Adrenal gland (tissue), 12 donors: ENCODE data around the gene CACNA1E. TPM values are rescaled to one million over a fixed set of nuclear protein-coding genes. Genes with fewer than 3 reads are reported as not detected.

Experiments used
- DNase-seq, 7 donors: peaks; one replicate each; pipeline ENCODE4 v3.0.0-alpha.2; 2019 to 2020
- H3K27ac ChIP-seq, 5 donors: fragments of 200-600 bp; sonication (generic) in 4 of 5; 1 replicate in 3 of 5; 2 replicates in 2 of 5; pipeline versions ENCODE4 v1.5.1 to v1.8.0; 2016 to 2020; ENCODE audit warnings: mild to moderate bottlenecking in 1 of 5
- H3K27me3 ChIP-seq: fragments of 200-600 bp; 2 replicates; pipeline ENCODE4 v1.8.0; 2021
- H3K36me3 ChIP-seq, 2 donors: fragments of 200-600 bp; replicated peaks in 1 of 2; 1 replicate in 1 of 2; 2 replicates in 1 of 2; pipeline versions ENCODE4 v1.5.1 to v1.8.0; 2018 to 2022
- H3K4me1 ChIP-seq, 2 donors: fragments of 200-600 bp; replicated peaks in 1 of 2; 1 replicate in 1 of 2; 2 replicates in 1 of 2; pipeline versions ENCODE4 v1.5.1 to v1.8.0; 2018 to 2021
- H3K4me3 ChIP-seq, 4 donors: fragments of 200-600 bp; sonication (generic) in 3 of 4; one replicate each; pipeline ENCODE4 v1.5.1; 2016 to 2018
- H3K9me3 ChIP-seq, 3 donors: fragments of 200-600 bp; sonication (generic) in 1 of 3; replicated peaks in 1 of 3; 1 replicate in 2 of 3; 2 replicates in 1 of 3; pipeline versions ENCODE4 v1.5.1 to v1.8.0; 2016 to 2021
- CTCF ChIP-seq, 6 experiments: fragments of 450-650 bp in 4 of 6; fragments of 200-600 bp in 2 of 6; sonication (generic) in 1 of 6; IDR thresholded peaks; 1 replicate in 5 of 6; 2 replicates in 1 of 6; pipeline versions ENCODE4 v1.5.1 to v1.8.0; 2016 to 2021; ENCODE audit warnings: antibody characterized with exemption in 6 of 6, mild to moderate bottlenecking in 2 of 6, moderate library complexity in 1 of 6
- POLR2A ChIP-seq, 2 donors: fragments of 450-650 bp; IDR thresholded peaks; one replicate each; pipeline ENCODE4 v1.6.1; 2017; ENCODE audit warnings: antibody characterized with exemption in 2 of 2, mild to moderate bottlenecking in 2 of 2, moderate library complexity in 1 of 2
- WGBS, 4 donors: extraction: QIAGEN DNeasy Blood & Tissue Kit in 2 of 4; methylation state at CpG; one replicate each; pipeline versions ENCODE4 v1.1.5 to v1.1.7; 2013 to 2017; 5-methylcytosine and 5-hydroxymethylcytosine counted together
- intact Hi-C, 2 donors: fragments of 100-400 bp; cut with DNase I; formaldehyde crosslinking; loops; one replicate each; pipeline versions ENCODE4 v1.14.1 to v1.15.0; 2022 to 2023
- polyA plus RNA-seq, 3 donors: library from polyadenylated mRNA; stranded (reverse); fragments of 200-250 nt in 2 of 3; fragments of 350-450 nt in 1 of 3; fragmentation: Illumina TruSeq in 1 of 3; extraction: RNeasy Lipid Tissue Mini Kit (QIAGEN cat#74804) in 1 of 3; gene quantifications; one replicate each; pipeline ENCODE4 v1.2.3, GENCODE V29; 2013 to 2014
- total RNA-seq, 9 donors: library from RNA; depleted of rRNA in 4 of 9; stranded (reverse); fragments of >200 nt in 4 of 9; fragments of 120-200 nt in 1 of 9; fragmentation: NEBNext Ultra II Directional in 1 of 9; extraction: Animal tissue kit (Norgen Biotek cat#: 25700) in 1 of 9; gene quantifications; one replicate each; pipeline versions ENCODE4 v1.1.0 to v1.2.4, GENCODE V29; 2013 to 2023
- donor health status: healthy with polysubstance abuse.
- donor health status: Bipolar disorder and iron deficiency.
- donor health status: DM: yes; HTN: yes; CAD: no.
- donor health status: DM: no; HTN: no; CAD: no.
- donor health status: DM: no; HTN: no; CAD: no.
- donor health status: DM: yes; HTN: yes; CAD: no.

Gene CACNA1E
- total and polyA plus RNA-seq, 12 donors: 0.08 to 3.2 (median 1.3) TPM; not detected in 3

DNA sequence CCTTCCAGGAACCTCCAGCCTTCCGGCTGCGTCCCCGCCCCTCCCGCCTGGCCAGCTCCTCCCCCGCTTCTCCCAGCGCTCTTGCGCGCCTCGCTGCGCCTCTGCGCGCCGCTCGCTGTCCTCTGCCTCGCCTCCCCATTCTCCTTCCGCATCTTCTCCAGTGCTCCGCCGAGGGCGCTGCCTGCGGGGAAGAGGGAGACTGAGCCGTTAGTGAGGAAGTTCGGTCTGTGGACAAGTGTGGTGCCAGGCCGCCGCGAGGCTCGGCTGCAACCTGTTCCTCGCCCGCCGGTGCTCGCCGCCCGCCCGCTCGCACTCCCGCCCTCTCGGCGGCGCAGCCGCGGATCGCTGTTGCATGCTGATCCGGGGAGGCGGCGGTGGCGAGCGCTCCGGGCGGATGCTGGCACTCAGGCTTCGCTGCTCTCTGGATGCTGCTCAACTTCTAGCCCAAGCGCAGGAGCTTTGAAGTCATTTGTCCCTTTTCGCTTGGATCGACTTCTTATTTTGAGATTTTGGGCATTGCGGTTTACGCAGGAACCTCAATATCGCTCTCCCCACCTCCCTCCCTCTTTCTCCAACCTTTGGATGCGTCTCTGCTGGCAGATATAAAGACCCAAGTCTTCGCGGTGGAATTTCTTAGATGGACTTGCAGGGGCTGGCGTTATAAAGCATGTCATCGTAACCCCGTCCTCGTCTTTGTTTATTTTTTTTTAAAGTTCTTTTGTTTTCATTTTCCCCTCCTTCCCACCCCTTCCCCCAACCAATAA is 614 bp upstream of the CACNA1E start:
- peaks cover 63% of the 10 kb centered on the region for H3K27me3 ChIP-seq
- H3K36me3 ChIP-seq: no peaks in the 10 kb centered on the region
- intact Hi-C loops: loop anchor here (5.0 to 10.0 kb wide), 3 partner anchors 192 to 912 kb away; partner anchors contain the start of gene GLUL (in 1 of the 2)

DNA sequence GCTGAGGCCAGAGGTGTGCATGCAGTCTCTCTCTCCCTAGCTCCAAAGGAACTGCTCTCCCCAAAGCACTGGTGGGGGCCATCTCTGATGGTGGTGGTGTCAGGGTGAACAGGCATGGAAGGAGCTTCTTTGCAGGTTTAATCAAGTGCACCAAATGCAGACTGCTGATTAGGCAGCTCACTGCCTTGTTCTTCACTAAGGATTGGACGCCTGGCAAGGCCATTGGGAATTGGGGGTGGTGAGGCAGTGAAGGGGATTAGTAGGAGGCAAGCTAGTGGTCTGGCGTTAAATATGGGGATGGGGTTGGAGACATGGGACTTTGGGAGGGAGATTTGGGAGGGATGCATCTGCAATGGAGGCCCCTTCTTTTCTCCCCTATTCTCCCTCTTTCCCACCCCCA is 1.5 kb downstream of the CACNA1E start:
- no peak overlapping the region for H3K4me3 ChIP-seq
- H3K27me3 ChIP-seq: peaks cover 68% of the 10 kb centered on the region
- 51 to 69% (median 55%) methylated on average over 2 of the region's 2 CpGs for WGBS, 4 donors
- H3K27ac ChIP-seq: no peak overlapping the region
- TF ChIP-seq CTCF (IDR thresholded peaks at IDR 0.05) (no peak), POLR2A (IDR thresholded peaks at IDR 0.05) (no peak)
- H3K9me3 ChIP-seq: no peaks in the 10 kb centered on the region
- no peak for DNase-seq
- H3K36me3 ChIP-seq: no peaks in the 10 kb centered on the region
- intact Hi-C loops: loop anchor here (5.0 to 10.0 kb wide), 3 partner anchors 190 to 910 kb away; partner anchors contain the start of gene GLUL (in 1 of the 2)
- H3K4me1 ChIP-seq: peaks cover 0 to 4% of the 10 kb centered on the region in 2 donors

More for the DNA sequence above, 614 bp upstream of the CACNA1E start:
- Histone ChIP-seq H3K4me1 (peaks cover 0 to 4% of the 10 kb centered on the region in 2 donors), H3K4me3 (no peak overlapping the region), H3K9me3 (no peaks in the 10 kb centered on the region), H3K27ac (no peak overlapping the region)
- TF ChIP-seq CTCF (IDR thresholded peaks at IDR 0.05) (no peak), POLR2A (IDR thresholded peaks at IDR 0.05) (no peak)
- peak in 2 of 7 donors; percentile 26 to 65 for DNase-seq
- WGBS, 4 donors: 2 to 4% (median 3%) methylated on average over 17 to 62 of the region's 62 CpGs

- Histone ChIP-seq H3K4me3 (no peak overlapping the region), H3K36me3 (no peaks in the 10 kb centered on the region), H3K27me3 (peaks cover 65% of the 10 kb centered on the region), H3K4me1 (peaks cover 0 to 4% of the 10 kb centered on the region in 2 donors), H3K9me3 (no peaks in the 10 kb centered on the region), H3K27ac (no peak overlapping the region)
- intact Hi-C loops: loop anchor here (10.0 kb wide), 2 partner anchors 189 to 909 kb away; partner anchors contain the start of gene GLUL (in 1 of the 2)
- no peak for TF ChIP-seq CTCF (IDR thresholded peaks at IDR 0.05)
- no peak for TF ChIP-seq POLR2A (IDR thresholded peaks at IDR 0.05)
- WGBS, 4 donors: 3 to 7% (median 3%) methylated on average over 22 to 42 of the region's 42 CpGs
- DNase-seq: peak in 1 of 7 donors; percentile 3
Measured at GRCh38 chr1:181485287-181486097, 2.2 kb downstream of the CACNA1E start.

DNA sequence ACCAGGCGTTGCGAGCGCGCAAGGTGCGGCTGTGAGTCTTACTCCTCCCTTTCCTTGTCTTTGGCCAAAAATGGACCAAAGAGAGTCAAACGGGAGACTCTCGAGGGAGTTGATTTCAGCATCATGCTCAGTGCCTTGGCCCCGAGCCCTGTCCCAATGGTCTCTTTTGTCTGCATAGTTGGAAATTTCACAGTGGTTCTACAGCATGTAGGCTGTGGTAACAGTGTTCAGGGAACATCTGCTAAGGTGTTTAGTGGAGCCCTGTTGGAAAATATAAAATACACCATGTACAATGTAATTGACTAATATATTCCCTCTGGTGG is 2.7 kb downstream of the CACNA1E start:
- H3K36me3 ChIP-seq: no peaks in the 10 kb centered on the region
- no peak overlapping the region for H3K27ac ChIP-seq
- H3K4me1 ChIP-seq: peaks cover 0 to 4% of the 10 kb centered on the region in 2 donors
- DNase-seq: peak in 1 of 7 donors; percentile 57
- H3K9me3 ChIP-seq: no peaks in the 10 kb centered on the region
- H3K27me3 ChIP-seq: peaks cover 60% of the 10 kb centered on the region
- TF ChIP-seq POLR2A (IDR thresholded peaks at IDR 0.05): no peak
- TF ChIP-seq CTCF (IDR thresholded peaks at IDR 0.05): no peak
- H3K4me3 ChIP-seq: no peak overlapping the region
- 7 to 13% (median 9%) methylated on average over 8 of the region's 8 CpGs for WGBS, 4 donors
- intact Hi-C loops: loop anchor here (10.0 kb wide), 2 partner anchors 189 to 909 kb away; partner anchors contain the start of gene GLUL (in 1 of the 2)
